ENCODE data around the gene TRAK1.

DNA sequence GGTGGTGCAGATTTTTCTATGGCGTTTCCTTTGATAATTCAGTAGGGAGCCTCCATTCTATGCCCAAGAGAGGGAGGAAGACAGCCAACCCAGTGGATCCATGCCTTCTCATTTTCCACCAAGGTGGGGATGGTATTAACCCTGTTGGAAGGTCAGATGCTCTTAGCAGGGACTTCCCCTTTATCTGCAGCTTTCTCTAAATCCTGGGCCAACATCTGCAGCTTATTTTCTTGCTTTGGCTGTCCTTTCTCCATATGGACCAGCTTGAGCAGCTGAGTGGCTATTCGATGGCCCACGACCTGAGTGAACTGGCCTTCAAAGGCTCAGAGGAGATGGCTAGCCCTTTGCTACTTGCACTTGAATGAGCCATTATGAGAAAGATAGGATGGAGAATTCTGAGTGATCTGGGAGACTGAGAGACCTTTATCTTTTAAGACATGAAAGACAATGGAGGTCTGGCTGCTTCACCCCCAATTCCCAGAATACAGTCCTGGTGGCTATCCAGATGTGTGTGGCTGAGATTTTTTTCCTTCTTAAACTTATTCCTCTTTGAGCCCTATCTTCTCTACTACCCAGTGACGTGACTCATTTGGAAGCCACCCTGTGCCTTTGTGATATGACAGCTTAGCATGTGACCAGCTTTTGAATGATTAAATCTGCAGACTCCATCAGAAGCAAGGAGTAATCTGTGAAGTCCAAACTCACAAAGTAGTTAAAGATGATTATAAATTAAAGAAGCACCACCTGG is 39.6 kb upstream of the TRAK1 start:
- TF ChIP-seq, protein P1, sequence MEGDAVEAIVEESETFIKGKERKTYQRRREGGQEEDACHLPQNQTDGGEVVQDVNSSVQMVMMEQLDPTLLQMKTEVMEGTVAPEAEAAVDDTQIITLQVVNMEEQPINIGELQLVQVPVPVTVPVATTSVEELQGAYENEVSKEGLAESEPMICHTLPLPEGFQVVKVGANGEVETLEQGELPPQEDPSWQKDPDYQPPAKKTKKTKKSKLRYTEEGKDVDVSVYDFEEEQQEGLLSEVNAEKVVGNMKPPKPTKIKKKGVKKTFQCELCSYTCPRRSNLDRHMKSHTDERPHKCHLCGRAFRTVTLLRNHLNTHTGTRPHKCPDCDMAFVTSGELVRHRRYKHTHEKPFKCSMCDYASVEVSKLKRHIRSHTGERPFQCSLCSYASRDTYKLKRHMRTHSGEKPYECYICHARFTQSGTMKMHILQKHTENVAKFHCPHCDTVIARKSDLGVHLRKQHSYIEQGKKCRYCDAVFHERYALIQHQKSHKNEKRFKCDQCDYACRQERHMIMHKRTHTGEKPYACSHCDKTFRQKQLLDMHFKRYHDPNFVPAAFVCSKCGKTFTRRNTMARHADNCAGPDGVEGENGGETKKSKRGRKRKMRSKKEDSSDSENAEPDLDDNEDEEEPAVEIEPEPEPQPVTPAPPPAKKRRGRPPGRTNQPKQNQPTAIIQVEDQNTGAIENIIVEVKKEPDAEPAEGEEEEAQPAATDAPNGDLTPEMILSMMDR (conservative IDR thresholded peaks at IDR 0.05; ENCODE audit: low read length) = no peak
- no peak for TF ChIP-seq EZH2phosphoT487 (IDR thresholded peaks at IDR 0.05; ENCODE audit: borderline replicate concordance, low read depth, low read length)

Data from OCI-LY7 (cell line).